ENCODE results near the gene SMIM24. TPM values are rescaled to one million over a fixed set of nuclear protein-coding genes. Genes with fewer than 3 reads are reported as not detected.

The SMIM24 gene
- total RNA-seq, 4 donors from 2014 or later = 0.29 to 0.78 TPM; not detected in 2

- no peak for DNase-seq (ENCODE audit: low spot score in 2 of 2)
- intact Hi-C loops (cut with DNase I; ENCODE audit: low total_unique reads) = no loop called here
- no peak for TF ChIP-seq CTCF (IDR thresholded peaks at IDR 0.05)
- TF ChIP-seq POLR2A (IDR thresholded peaks at IDR 0.05) = no peak
- no peak overlapping the region for H3K4me3 ChIP-seq (ENCODE audit: low read depth, poor library complexity, severe bottlenecking)
- WGBS, 2 donors = 73 to 77% methylated on average over 15 of the region's 15 CpGs
Observed at GRCh38 chr19:3459965-3460582, 20.3 kb downstream of the SMIM24 start.

GRCh38 chr19:3459089-3459881 lies 21.0 kb downstream of the SMIM24 start:
- TF ChIP-seq CTCF (IDR thresholded peaks at IDR 0.05) (no peak), POLR2A (IDR thresholded peaks at IDR 0.05) (no peak)
- no peak overlapping the region for H3K4me3 ChIP-seq (ENCODE audit: low read depth, poor library complexity, severe bottlenecking)
- 49 to 51% methylated on average over 26 of the region's 26 CpGs for WGBS, 2 donors
- intact Hi-C loops (cut with DNase I; ENCODE audit: low total_unique reads) = no loop called here
- peak; percentile 82 to 95 for DNase-seq (ENCODE audit: low spot score in 2 of 2)

GRCh38 chr19:3458229-3459088 lies 21.9 kb downstream of the SMIM24 start:
- no peak overlapping the region for H3K4me3 ChIP-seq (ENCODE audit: low read depth, poor library complexity, severe bottlenecking)
- intact Hi-C loops (cut with DNase I; ENCODE audit: low total_unique reads) = no loop called here
- DNase-seq (ENCODE audit: low spot score in 2 of 2) = no peak
- TF ChIP-seq CTCF (IDR thresholded peaks at IDR 0.05) (no peak), POLR2A (IDR thresholded peaks at IDR 0.05) (no peak)
- 69 to 73% methylated on average over 19 of the region's 19 CpGs for WGBS, 2 donors

GRCh38 chr19:3457528-3458228 lies 22.6 kb downstream of the SMIM24 start:
- intact Hi-C loops (cut with DNase I; ENCODE audit: low total_unique reads) = no loop called here
- TF ChIP-seq POLR2A (IDR thresholded peaks at IDR 0.05) (no peak), CTCF (IDR thresholded peaks at IDR 0.05) (no peak)
- H3K4me3 ChIP-seq (ENCODE audit: low read depth, poor library complexity, severe bottlenecking) = no peak overlapping the region
- 53 to 71% methylated on average over 21 to 22 of the region's 22 CpGs for WGBS, 2 donors
- no peak for DNase-seq (ENCODE audit: low spot score in 2 of 2)

GRCh38 chr19:3456925-3457527 lies 23.3 kb downstream of the SMIM24 start:
- intact Hi-C loops (cut with DNase I; ENCODE audit: low total_unique reads) = no loop called here
- TF ChIP-seq CTCF (IDR thresholded peaks at IDR 0.05) (no peak), POLR2A (IDR thresholded peaks at IDR 0.05) (no peak)
- WGBS, 2 donors = 67 to 72% methylated on average over 11 to 15 of the region's 18 CpGs
- H3K4me3 ChIP-seq (ENCODE audit: low read depth, poor library complexity, severe bottlenecking) = no peak overlapping the region
- no peak for DNase-seq (ENCODE audit: low spot score in 2 of 2)

Measured in lower leg skin (tissue), 4 donors.